WTC11 (cell line): Measurements from ENCODE around the gene HIC1.

Source experiments
- ATF3 ChIP-seq: sonication (generic); formaldehyde crosslinking; conservative IDR thresholded peaks from 2 replicates; pipeline ENCODE4 v1.8.1; 2022; ENCODE audit warnings: mild to moderate bottlenecking, missing genetic modification reagents
- CREB1 ChIP-seq: sonication (generic); formaldehyde crosslinking; IDR thresholded peaks from 2 replicates; pipeline ENCODE4 v1.8.0; 2023; ENCODE audit warnings: mild to moderate bottlenecking, missing genetic modification reagents
- FOXJ3 ChIP-seq: sonication (generic); formaldehyde crosslinking; IDR thresholded peaks from 2 replicates; pipeline ENCODE4 v1.9.0; 2021; ENCODE audit warnings: missing genetic modification reagents, mild to moderate bottlenecking, borderline replicate concordance
- JUN ChIP-seq: sonication (generic); formaldehyde crosslinking; IDR thresholded peaks from 2 replicates; pipeline ENCODE4 v1.8.0; 2023; ENCODE audit warnings: mild to moderate bottlenecking, missing genetic modification reagents
- NFYB ChIP-seq: sonication (generic); formaldehyde crosslinking; conservative IDR thresholded peaks from 2 replicates; pipeline ENCODE4 v1.8.0; 2022; ENCODE audit warnings: low read depth, missing genetic modification reagents
- NR2C2 ChIP-seq: sonication (generic); formaldehyde crosslinking; IDR thresholded peaks from 2 replicates; pipeline ENCODE4 v1.8.0; 2022; ENCODE audit warnings: mild to moderate bottlenecking, missing genetic modification reagents
- SP1 ChIP-seq: sonication (generic); formaldehyde crosslinking; conservative IDR thresholded peaks from 2 replicates; pipeline ENCODE4 v1.8.1; 2022; ENCODE audit warnings: missing genetic modification reagents
- TP53 ChIP-seq: sonication (generic); formaldehyde crosslinking; IDR thresholded peaks from 2 replicates; pipeline ENCODE4 v1.8.1; 2023; ENCODE audit warnings: mild to moderate bottlenecking, missing genetic modification reagents
- ZNF317 ChIP-seq: sonication (generic); formaldehyde crosslinking; IDR thresholded peaks from 2 replicates; pipeline ENCODE4 v1.8.1; 2023; ENCODE audit warnings: low read depth, mild to moderate bottlenecking, moderate library complexity, missing genetic modification reagents, borderline replicate concordance
- TF ChIP-seq, protein P1 (sequence below): sonication (generic); formaldehyde crosslinking; IDR thresholded peaks from 2 replicates; pipeline ENCODE4 v1.8.0; 2022; ENCODE audit warnings: mild to moderate bottlenecking, missing genetic modification reagents
- TF ChIP-seq, protein P2 (sequence below): fragments of 200-600 bp; IDR thresholded peaks from 2 replicates; pipeline ENCODE4 v1.8.0; 2022; ENCODE audit warnings: antibody characterized with exemption

GRCh38 chr17:2085648-2085949 lies 30.7 kb downstream of the HIC1 start:
- TF ChIP-seq, protein P1, sequence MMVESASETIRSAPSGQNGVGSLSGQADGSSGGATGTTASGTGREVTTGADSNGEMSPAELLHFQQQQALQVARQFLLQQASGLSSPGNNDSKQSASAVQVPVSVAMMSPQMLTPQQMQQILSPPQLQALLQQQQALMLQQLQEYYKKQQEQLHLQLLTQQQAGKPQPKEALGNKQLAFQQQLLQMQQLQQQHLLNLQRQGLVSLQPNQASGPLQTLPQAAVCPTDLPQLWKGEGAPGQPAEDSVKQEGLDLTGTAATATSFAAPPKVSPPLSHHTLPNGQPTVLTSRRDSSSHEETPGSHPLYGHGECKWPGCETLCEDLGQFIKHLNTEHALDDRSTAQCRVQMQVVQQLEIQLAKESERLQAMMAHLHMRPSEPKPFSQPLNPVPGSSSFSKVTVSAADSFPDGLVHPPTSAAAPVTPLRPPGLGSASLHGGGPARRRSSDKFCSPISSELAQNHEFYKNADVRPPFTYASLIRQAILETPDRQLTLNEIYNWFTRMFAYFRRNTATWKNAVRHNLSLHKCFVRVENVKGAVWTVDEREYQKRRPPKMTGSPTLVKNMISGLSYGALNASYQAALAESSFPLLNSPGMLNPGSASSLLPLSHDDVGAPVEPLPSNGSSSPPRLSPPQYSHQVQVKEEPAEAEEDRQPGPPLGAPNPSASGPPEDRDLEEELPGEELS (CRISPR knock-in tag), result no peak
- TF ChIP-seq, protein P2, sequence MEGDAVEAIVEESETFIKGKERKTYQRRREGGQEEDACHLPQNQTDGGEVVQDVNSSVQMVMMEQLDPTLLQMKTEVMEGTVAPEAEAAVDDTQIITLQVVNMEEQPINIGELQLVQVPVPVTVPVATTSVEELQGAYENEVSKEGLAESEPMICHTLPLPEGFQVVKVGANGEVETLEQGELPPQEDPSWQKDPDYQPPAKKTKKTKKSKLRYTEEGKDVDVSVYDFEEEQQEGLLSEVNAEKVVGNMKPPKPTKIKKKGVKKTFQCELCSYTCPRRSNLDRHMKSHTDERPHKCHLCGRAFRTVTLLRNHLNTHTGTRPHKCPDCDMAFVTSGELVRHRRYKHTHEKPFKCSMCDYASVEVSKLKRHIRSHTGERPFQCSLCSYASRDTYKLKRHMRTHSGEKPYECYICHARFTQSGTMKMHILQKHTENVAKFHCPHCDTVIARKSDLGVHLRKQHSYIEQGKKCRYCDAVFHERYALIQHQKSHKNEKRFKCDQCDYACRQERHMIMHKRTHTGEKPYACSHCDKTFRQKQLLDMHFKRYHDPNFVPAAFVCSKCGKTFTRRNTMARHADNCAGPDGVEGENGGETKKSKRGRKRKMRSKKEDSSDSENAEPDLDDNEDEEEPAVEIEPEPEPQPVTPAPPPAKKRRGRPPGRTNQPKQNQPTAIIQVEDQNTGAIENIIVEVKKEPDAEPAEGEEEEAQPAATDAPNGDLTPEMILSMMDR, result no peak
- TF ChIP-seq NFYB (CRISPR knock-in tag), result no peak
- no peak for TF ChIP-seq JUN
- no peak for TF ChIP-seq ZNF317
- TF ChIP-seq FOXJ3, result no peak
- no peak for TF ChIP-seq NR2C2 (CRISPR knock-in tag)
- TF ChIP-seq SP1 (CRISPR knock-in tag), result no peak
- TF ChIP-seq CREB1 (CRISPR knock-in tag), result no peak
- no peak for TF ChIP-seq ATF3
- TF ChIP-seq TP53 (CRISPR knock-in tag), result no peak
